IMR-90 (cell line): Measurements from ENCODE around the gene MYH6. TPM values are rescaled to one million over a fixed set of nuclear protein-coding genes. Genes with fewer than 3 reads are reported as not detected.

ENCODE experiments used
- ATAC-seq: fragments of 200-7000 bp; cut with Tn5 transposase; 2 replicates; pipeline ENCODE4 v1.9.1; 2020; ENCODE audit warnings: low read depth, mild to moderate bottlenecking, moderate library complexity
- BruUV-seq: library from RNA; stranded (reverse); fragments of 400-500 nt; replicated peaks from 2 replicates; lab custom pipeline; 2021; lab: Mats Ljungman, UMichigan
- CTCF ChIA-PET: fragments of 300-600 bp; formaldehyde crosslinking; extraction: SDS; loops from one replicate; lab custom pipeline; 2021; ENCODE audit warnings: antibody characterized with exemption; lab: Yijun Ruan, JAX
- POLR2A ChIA-PET: fragments of 300-600 bp; sonication (Branson Sonifier 250); formaldehyde crosslinking; loops from one replicate; lab custom pipeline; 2022; ENCODE audit warnings: antibody characterized with exemption; ENCODE audit not compliant: unreplicated experiment; lab: Charles Lee
- DNase-seq: peaks from one replicate; pipeline ENCODE4 v3.0.0; 2013
- H2AFZ ChIP-seq: replicated peaks from 2 replicates; pipeline ENCODE3; 2013; ENCODE audit warnings: low read length, mild to moderate bottlenecking; ENCODE audit not compliant: poor library complexity
- H2AK5ac ChIP-seq: 2 replicates; pipeline ENCODE4 v1.6.1; 2013; ENCODE audit warnings: low read depth, low read length, inconsistent platforms
- H2AK9ac ChIP-seq: replicated peaks from 2 replicates; pipeline ENCODE3; 2013; ENCODE audit warnings: mild to moderate bottlenecking, low read depth, low read length, moderate library complexity; ENCODE audit not compliant: poor library complexity
- H2BK120ac ChIP-seq: 2 replicates; pipeline ENCODE4 v1.6.1; 2013; ENCODE audit warnings: low read depth, low read length, inconsistent platforms
- H2BK15ac ChIP-seq: 3 replicates; pipeline ENCODE4 v1.6.1; 2013; ENCODE audit warnings: low read depth, low read length, inconsistent platforms
- H2BK20ac ChIP-seq: 2 replicates; pipeline ENCODE4 v1.6.1; 2013; ENCODE audit warnings: low read depth, mild to moderate bottlenecking, inconsistent platforms, low read length, moderate library complexity
- H2BK5ac ChIP-seq: 2 replicates; pipeline ENCODE4 v1.6.1; 2013; ENCODE audit warnings: mild to moderate bottlenecking, low read depth, low read length, inconsistent platforms; ENCODE audit not compliant: poor library complexity, severe bottlenecking
- H3K14ac ChIP-seq: replicated peaks from 2 replicates; pipeline ENCODE4 v1.6.1; 2013; ENCODE audit warnings: low read depth, low read length, inconsistent platforms
- H3K18ac ChIP-seq: 2 replicates; pipeline ENCODE4 v1.6.1; 2013; ENCODE audit warnings: low read depth, low read length, control low read depth
- H3K23ac ChIP-seq: 2 replicates; pipeline ENCODE4 v1.6.1; 2013; ENCODE audit warnings: low read depth, low read length, inconsistent platforms
- H3K27ac ChIP-seq: 2 replicates; pipeline ENCODE4 v1.5.1; 2013; ENCODE audit warnings: mild to moderate bottlenecking, control low read depth, low read length; ENCODE audit not compliant: insufficient read depth
- H3K27me3 ChIP-seq: 2 replicates; pipeline ENCODE4 v1.6.1; 2013; ENCODE audit warnings: low read length; ENCODE audit not compliant: control insufficient read depth, insufficient read depth
- H3K36me3 ChIP-seq: 2 replicates; pipeline ENCODE4 v1.6.1; 2013; ENCODE audit warnings: low read length, mixed read lengths; ENCODE audit not compliant: control insufficient read depth, insufficient read depth
- H3K4ac ChIP-seq: 2 replicates; pipeline ENCODE4 v1.6.1; 2013; ENCODE audit warnings: low read depth, low read length, inconsistent platforms
- H3K4me1 ChIP-seq: 2 replicates; pipeline ENCODE4 v1.6.1; 2013; ENCODE audit warnings: low read length, mixed read lengths; ENCODE audit not compliant: control insufficient read depth, insufficient read depth
- H3K4me2 ChIP-seq: 2 replicates; pipeline ENCODE4 v1.6.1; 2013; ENCODE audit warnings: low read depth, mild to moderate bottlenecking, control low read depth, low read length, moderate library complexity
- H3K4me3 ChIP-seq: 2 replicates; pipeline ENCODE4 v1.5.1; 2013; ENCODE audit warnings: low read depth, mild to moderate bottlenecking, control low read depth, low read length, moderate library complexity; ENCODE audit not compliant: insufficient read depth
- H3K56ac ChIP-seq: 2 replicates; pipeline ENCODE4 v1.6.1; 2013; ENCODE audit warnings: low read length, inconsistent platforms; ENCODE audit not compliant: insufficient read depth; ENCODE audit errors: extremely low read depth
- H3K79me1 ChIP-seq, 2 experiments: 2 replicates each; pipeline ENCODE4 v1.6.1; 2013; ENCODE audit warnings: low read length in 2 of 2, inconsistent platforms in 1 of 2, low read depth in 1 of 2
- H3K9ac ChIP-seq: 2 replicates; pipeline ENCODE4 v1.6.1; 2013; ENCODE audit warnings: low read depth, low read length, control low read depth
- H3K9me1 ChIP-seq: 2 replicates; pipeline ENCODE4 v1.6.1; 2013; ENCODE audit warnings: low read length, inconsistent platforms; ENCODE audit not compliant: insufficient read depth
- H3K9me3 ChIP-seq: 2 replicates; pipeline ENCODE4 v1.6.1; 2013; ENCODE audit warnings: low read length; ENCODE audit not compliant: control insufficient read depth, insufficient read depth
- H4K20me1 ChIP-seq: 2 replicates; pipeline ENCODE4 v1.6.1; 2013; ENCODE audit warnings: low read length, inconsistent platforms; ENCODE audit not compliant: insufficient read depth
- H4K5ac ChIP-seq: 2 replicates; pipeline ENCODE4 v1.6.1; 2013; ENCODE audit warnings: mild to moderate bottlenecking, low read depth, low read length, control low read depth
- H4K8ac ChIP-seq, 2 experiments: 2 replicates each; pipeline ENCODE4 v1.6.1; 2013; ENCODE audit warnings: low read depth in 2 of 2, low read length in 2 of 2, control low read depth in 1 of 2, inconsistent platforms in 1 of 2
- H4K91ac ChIP-seq: 2 replicates; pipeline ENCODE4 v1.6.1; 2013; ENCODE audit warnings: low read depth, low read length, inconsistent platforms; ENCODE audit not compliant: insufficient read depth
- BHLHE40 ChIP-seq: fragments of 150-350 bp; IDR thresholded peaks from 2 replicates; pipeline ENCODE4 v1.6.1; 2016; ENCODE audit warnings: mild to moderate bottlenecking, low read depth, low read length
- CEBPB ChIP-seq: IDR thresholded peaks from 2 replicates; pipeline ENCODE4 v1.6.1; 2012; ENCODE audit warnings: low read depth, low read length, improper control_type of control experiment
- ELK1 ChIP-seq: fragments of 150-350 bp; IDR thresholded peaks from 2 replicates; pipeline ENCODE4 v1.6.1; 2016; ENCODE audit warnings: low read depth, mild to moderate bottlenecking, low read length, moderate library complexity, borderline replicate concordance
- FOS ChIP-seq: fragments of 150-350 bp; IDR thresholded peaks from 2 replicates; pipeline ENCODE4 v1.6.1; 2016; ENCODE audit warnings: low read depth, low read length
- MAFK ChIP-seq: IDR thresholded peaks from 2 replicates; pipeline ENCODE4 v1.6.1; 2012; ENCODE audit warnings: low read depth, low read length, improper control_type of control experiment
- MAZ ChIP-seq: IDR thresholded peaks from 2 replicates; pipeline ENCODE4 v1.6.1; 2012; ENCODE audit warnings: low read depth, mild to moderate bottlenecking, low read length, improper control_type of control experiment, moderate library complexity, borderline replicate concordance
- MXI1 ChIP-seq: IDR thresholded peaks from 2 replicates; pipeline ENCODE4 v1.6.1; 2012; ENCODE audit warnings: low read depth, mild to moderate bottlenecking, low read length, moderate library complexity, borderline replicate concordance
- NFE2L2 ChIP-seq: fragments of 150-350 bp; IDR thresholded peaks from 2 replicates; pipeline ENCODE4 v1.6.1; 2016; ENCODE audit warnings: low read depth, mild to moderate bottlenecking, low read length
- RAD21 ChIP-seq: IDR thresholded peaks from 2 replicates; pipeline ENCODE4 v1.6.1; 2012; ENCODE audit warnings: low read length, improper control_type of control experiment
- RCOR1 ChIP-seq: IDR thresholded peaks from 2 replicates; pipeline ENCODE4 v1.6.1; 2012; ENCODE audit warnings: mild to moderate bottlenecking, low read length, improper control_type of control experiment; ENCODE audit not compliant: insufficient replicate concordance
- RFX5 ChIP-seq: IDR thresholded peaks from 2 replicates; pipeline ENCODE4 v1.8.0; 2012; ENCODE audit warnings: low read depth, mild to moderate bottlenecking, low read length, moderate library complexity
- WGBS, 2 experiments: methylation state at CpG; one replicate each; pipeline versions ENCODE4 v1.1.5 to v1.1.7; 2013; ENCODE audit warnings: missing lambda C conversion rate in 2 of 2; ENCODE audit not compliant: insufficient read length in 1 of 2; ENCODE audit errors: extremely low coverage in 2 of 2; 5-methylcytosine and 5-hydroxymethylcytosine counted together
- dilution Hi-C: fragments of 300-500 bp; cut with HindIII; formaldehyde crosslinking; loops from one replicate; pipeline ENCODE4 v1.14.3; 2018; ENCODE audit warnings: low sequenced_read_pairs; ENCODE audit not compliant: unreplicated experiment
- in situ Hi-C: fragments of 300-500 bp; cut with MboI; formaldehyde crosslinking; loops from 3 replicates; pipeline ENCODE4 v1.14.3; 2019; ENCODE audit warnings: low sequenced_read_pairs, inconsistent platforms, mixed read lengths
- intact Hi-C: fragments of 100-400 bp; cut with micrococcal nuclease; formaldehyde crosslinking; loops from 2 replicates; pipeline ENCODE4 v1.10.0; 2022
- polyA plus RNA-seq, 3 experiments: library from polyadenylated mRNA; depleted of rRNA; stranded (reverse); fragments of >200 nt; gene quantifications; 2 replicates each; pipeline ENCODE4 v1.2.3, GENCODE V29; 2012; ENCODE audit warnings: low replicate concordance in 1 of 3
- total RNA-seq: library from RNA; depleted of rRNA; stranded (reverse); fragments of >200 nt; gene quantifications from 2 replicates; pipeline ENCODE4 v1.2.3, GENCODE V29; 2012
- TF ChIP-seq, protein P1 (sequence below): conservative IDR thresholded peaks from 2 replicates; pipeline ENCODE4 v1.5.1; 2012; ENCODE audit warnings: mild to moderate bottlenecking, low read depth, low read length, improper control_type of control experiment

Gene MYH6
- total and polyA plus RNA-seq, 2 of the 4 experiments (the other 2 are of a cell fraction) = not detected

GRCh38 chr14:23352506-23353432 lies 55.3 kb downstream of the MYH6 start, which contains the start of gene SLC22A17:
SLC22A17 (minus strand) TSS chr14:23352887.
- H3K36me3 ChIP-seq = peaks cover 21% of the 10 kb centered on the region; the same call in 1 of the 2 replicates
- peak within 1 kb of the TSS; percentile 63 for H3K27ac ChIP-seq
- WGBS, 2 experiments = 2% methylated on average over 8 of the region's 42 CpGs; no CpG with 5 or more reads in 1 of the 2 experiments
- ChIA-PET POLR2A (no interaction called here), CTCF (interaction anchor here (0.7 to 1.7 kb wide), 6 partner anchors 8 to 42 kb away, joined by 3 to 8 read pairs (median 4); no protein-coding TSS in a partner anchor)
- H3K79me1 ChIP-seq = peaks cover 0 to 7% of the 10 kb centered on the region in 2 experiments; a peak in 3 of 4 replicates
- peak within 1 kb of the TSS; percentile 75 for H3K4me2 ChIP-seq
- no peaks in the 10 kb centered on the region for H3K27me3 ChIP-seq
- ATAC-seq (peak; percentile 98), DNase-seq (peak; percentile 92)
- no peaks in the 10 kb centered on the region for H3K9me3 ChIP-seq
- H2BK120ac ChIP-seq = peak within 1 kb of the TSS; percentile 35
- H3K56ac ChIP-seq = no peak within 1 kb of the TSS
- H3K23ac ChIP-seq = no peak within 1 kb of the TSS; the same call in 1 of the 2 replicates
- H2BK5ac ChIP-seq = peak within 1 kb of the TSS; percentile 29
- H4K8ac ChIP-seq = peak within 1 kb of the TSS; percentile 75 to 77
- peak within 1 kb of the TSS; percentile 33 for H2BK20ac ChIP-seq
- peaks cover 3% of the 10 kb centered on the region; the same call in 1 of the 2 replicates for H3K4me1 ChIP-seq
- peak within 1 kb of the TSS; percentile 64 for H3K4ac ChIP-seq
- H2AFZ ChIP-seq = peak within 1 kb of the TSS; percentile 96
- peak within 1 kb of the TSS; percentile 86 for H2AK9ac ChIP-seq
- H3K9me1 ChIP-seq = peaks cover 6% of the 10 kb centered on the region; the same call in 1 of the 2 replicates
- peak within 1 kb of the TSS; percentile 9; the same call in 1 of the 2 replicates for H3K18ac ChIP-seq
- H4K20me1 ChIP-seq = no peaks in the 10 kb centered on the region; the same call in 1 of the 2 replicates
- peak within 1 kb of the TSS; percentile 1; the same call in 1 of the 3 replicates for H2BK15ac ChIP-seq
- dilution Hi-C loops = no loop called here
- H4K5ac ChIP-seq = no peak within 1 kb of the TSS; the same call in 1 of the 2 replicates
- H3K4me3 ChIP-seq = peak within 1 kb of the TSS; percentile 76
- H2AK5ac ChIP-seq = peak within 1 kb of the TSS; percentile 54
- peak within 1 kb of the TSS; percentile 68 for H3K9ac ChIP-seq
- no peak within 1 kb of the TSS for H4K91ac ChIP-seq
- no TSS peak for BruUV-seq
- in situ Hi-C loops = no loop called here
- peak within 1 kb of the TSS; percentile 46 for H3K14ac ChIP-seq
- intact Hi-C loops = loop anchor here (1.0 kb wide), 2 partner anchors 14 to 24 kb away; no protein-coding TSS in a partner anchor
- TF ChIP-seq, protein P1, sequence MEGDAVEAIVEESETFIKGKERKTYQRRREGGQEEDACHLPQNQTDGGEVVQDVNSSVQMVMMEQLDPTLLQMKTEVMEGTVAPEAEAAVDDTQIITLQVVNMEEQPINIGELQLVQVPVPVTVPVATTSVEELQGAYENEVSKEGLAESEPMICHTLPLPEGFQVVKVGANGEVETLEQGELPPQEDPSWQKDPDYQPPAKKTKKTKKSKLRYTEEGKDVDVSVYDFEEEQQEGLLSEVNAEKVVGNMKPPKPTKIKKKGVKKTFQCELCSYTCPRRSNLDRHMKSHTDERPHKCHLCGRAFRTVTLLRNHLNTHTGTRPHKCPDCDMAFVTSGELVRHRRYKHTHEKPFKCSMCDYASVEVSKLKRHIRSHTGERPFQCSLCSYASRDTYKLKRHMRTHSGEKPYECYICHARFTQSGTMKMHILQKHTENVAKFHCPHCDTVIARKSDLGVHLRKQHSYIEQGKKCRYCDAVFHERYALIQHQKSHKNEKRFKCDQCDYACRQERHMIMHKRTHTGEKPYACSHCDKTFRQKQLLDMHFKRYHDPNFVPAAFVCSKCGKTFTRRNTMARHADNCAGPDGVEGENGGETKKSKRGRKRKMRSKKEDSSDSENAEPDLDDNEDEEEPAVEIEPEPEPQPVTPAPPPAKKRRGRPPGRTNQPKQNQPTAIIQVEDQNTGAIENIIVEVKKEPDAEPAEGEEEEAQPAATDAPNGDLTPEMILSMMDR = peak; percentile 35
- TF ChIP-seq RAD21 (peak; percentile 23), MAZ (peak; percentile 88), MAFK (peak; percentile 29; the same call in 1 of the 2 replicates), ELK1 (no peak), RFX5 (no peak), CEBPB (no peak), NFE2L2 (0 out of 2 replicates have a peak, but pooled peaks have one; percentile 1), RCOR1 (no peak), FOS (no peak), BHLHE40 (no peak), MXI1 (no peak)
